ENCODE results near the gene DDX19B.

DDX19B gene

DNA sequence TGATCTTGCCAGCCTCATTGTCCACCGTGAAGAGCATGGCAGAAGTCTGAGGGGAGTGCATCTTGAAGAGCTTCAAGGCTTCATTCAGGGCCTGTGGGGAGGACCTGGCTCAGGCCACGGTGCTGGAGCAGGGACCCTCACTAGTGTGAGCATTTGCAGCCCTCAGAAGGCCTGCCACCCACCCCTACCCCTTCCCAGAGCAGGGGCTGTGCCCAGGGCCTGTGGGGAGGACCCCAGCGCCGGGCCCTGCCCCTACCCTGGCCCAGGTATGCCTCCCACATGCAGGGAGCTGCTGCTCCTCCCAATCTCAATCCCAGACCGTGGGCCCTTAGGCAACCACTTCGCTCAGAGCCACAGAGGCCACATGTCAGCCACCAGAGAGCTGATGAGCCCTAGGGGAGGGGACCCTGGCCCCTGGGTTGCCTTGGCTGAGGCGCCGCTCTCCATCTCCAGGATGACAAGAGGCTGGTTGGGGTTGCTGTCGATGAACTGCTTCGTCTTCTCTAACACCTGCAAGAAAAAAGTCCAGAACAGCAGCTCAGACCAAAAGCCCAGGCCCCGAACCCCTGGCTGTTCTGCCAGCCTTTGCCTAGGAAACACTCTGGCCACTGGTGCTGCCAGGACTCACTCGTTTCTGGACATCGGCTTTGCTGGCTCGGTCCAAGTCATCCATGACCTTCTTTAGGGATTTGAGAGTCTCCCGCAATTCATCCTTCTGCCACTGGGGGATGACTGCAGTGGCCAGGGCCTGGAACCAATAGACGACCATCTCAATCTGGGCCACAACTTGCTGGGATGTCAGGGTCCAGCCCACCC, 45.5 kb upstream of the DDX19B start:
- Histone ChIP-seq H3K27ac (ENCODE audit: insufficient read depth in 1 of 2, low read depth in 1 of 2, low read length in 2 of 2, poor library complexity in 1 of 2, severe bottlenecking in 2 of 2) (no peak overlapping the region), H3K4me1 (ENCODE audit: control extremely low read depth in 1 of 4, control insufficient read depth in 4 of 4, insufficient read depth in 4 of 4, low read length in 3 of 4) (peaks cover 0 to 15% (median 9%) of the 10 kb centered on the region in 4 experiments), H3K4me3 (ENCODE audit: control insufficient read depth in 1 of 7, extremely low read depth in 1 of 7, insufficient read depth in 4 of 7, low read depth in 2 of 7, low read length in 6 of 7) (no peak overlapping the region), H3K9me3 (ENCODE audit: control extremely low read depth in 1 of 5, control insufficient read depth in 4 of 5, insufficient read depth in 2 of 5, low read depth in 1 of 5, low read length in 4 of 5) (no peaks in the 10 kb centered on the region), H3K27me3 (replicated peaks in 2 of 5; ENCODE audit: control insufficient read depth in 4 of 5, insufficient read depth in 5 of 5, low read length in 4 of 5) (no peaks in the 10 kb centered on the region), H3K36me3 (ENCODE audit: control insufficient read depth in 4 of 4, insufficient read depth in 4 of 4, low read length in 3 of 4) (peaks cover 13 to 58% (median 52%) of the 10 kb centered on the region in 4 experiments)
- DNase-seq, result peak; percentile 38 to 58 (median 39)
- WGBS (ENCODE audit: insufficient coverage), result 93% methylated on average over 15 of the region's 16 CpGs
- ChIA-PET CTCF (interaction anchor here (1.1 to 3.3 kb wide), 4 partner anchors 8 to 94 kb away, joined by 3 to 19 read pairs (median 10); no protein-coding TSS in a partner anchor), POLR2A (no interaction called here)

DNA sequence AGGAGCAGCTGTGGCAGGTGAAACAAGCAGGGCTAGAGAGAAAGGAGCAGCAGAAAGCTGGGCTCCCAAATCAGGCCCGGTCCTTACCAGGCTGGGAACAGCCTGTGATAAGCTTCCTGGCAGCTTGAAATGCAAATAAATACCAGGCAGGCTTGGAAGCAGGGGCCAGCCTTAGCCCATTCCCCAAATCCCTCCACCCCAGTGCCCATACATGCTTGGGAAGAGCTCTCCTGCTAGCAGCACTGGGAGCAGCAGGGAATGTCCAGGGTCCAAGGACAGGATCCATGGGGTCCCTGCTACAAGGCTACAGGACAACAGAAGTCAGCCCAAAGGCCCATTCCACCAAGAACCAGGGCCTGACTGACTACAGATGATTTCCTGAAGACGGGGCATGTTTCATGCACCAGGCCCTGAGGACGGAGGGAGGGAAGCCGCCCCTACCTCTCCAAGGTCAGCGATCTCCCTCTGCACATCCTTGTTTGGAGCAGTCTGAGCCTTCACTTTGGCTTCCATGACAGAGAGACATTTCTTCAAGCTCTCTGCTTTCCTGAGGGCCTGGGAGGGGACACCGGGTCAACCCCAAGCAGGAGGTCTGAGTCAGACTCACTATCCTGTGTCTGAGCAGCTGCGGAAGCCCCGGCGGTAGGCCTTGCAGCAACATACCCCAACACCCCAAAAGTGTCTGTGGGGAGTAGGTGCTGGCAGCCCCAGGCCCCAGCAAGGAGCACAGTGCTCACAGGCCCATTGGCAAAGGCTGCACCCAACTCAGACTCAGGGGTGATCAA, 44.6 kb upstream of the DDX19B start:
- DNase-seq, result no peak
- ChIA-PET CTCF (interaction anchor here (1.1 to 3.3 kb wide), 3 partner anchors 13 to 94 kb away, joined by 3 to 18 read pairs (median 3); no protein-coding TSS in a partner anchor), POLR2A (no interaction called here)
- H3K4me1 ChIP-seq (ENCODE audit: control extremely low read depth in 1 of 4, control insufficient read depth in 4 of 4, insufficient read depth in 4 of 4, low read length in 3 of 4), result peaks cover 0 to 14% (median 9%) of the 10 kb centered on the region in 4 experiments
- H3K36me3 ChIP-seq (ENCODE audit: control insufficient read depth in 4 of 4, insufficient read depth in 4 of 4, low read length in 3 of 4), result peaks cover 13 to 67% (median 59%) of the 10 kb centered on the region in 4 experiments
- H3K27ac ChIP-seq (ENCODE audit: insufficient read depth in 1 of 2, low read depth in 1 of 2, low read length in 2 of 2, poor library complexity in 1 of 2, severe bottlenecking in 2 of 2), result peak overlapping the region in 1 of 2 experiments; percentile 0
- H3K4me3 ChIP-seq (ENCODE audit: control insufficient read depth in 1 of 7, extremely low read depth in 1 of 7, insufficient read depth in 4 of 7, low read depth in 2 of 7, low read length in 6 of 7), result no peak overlapping the region
- H3K27me3 ChIP-seq (replicated peaks in 2 of 5; ENCODE audit: control insufficient read depth in 4 of 5, insufficient read depth in 5 of 5, low read length in 4 of 5), result no peaks in the 10 kb centered on the region
- no peaks in the 10 kb centered on the region for H3K9me3 ChIP-seq (ENCODE audit: control extremely low read depth in 1 of 5, control insufficient read depth in 4 of 5, insufficient read depth in 2 of 5, low read depth in 1 of 5, low read length in 4 of 5)
- 100% methylated on average over 5 of the region's 9 CpGs for WGBS (ENCODE audit: insufficient coverage)

DNA sequence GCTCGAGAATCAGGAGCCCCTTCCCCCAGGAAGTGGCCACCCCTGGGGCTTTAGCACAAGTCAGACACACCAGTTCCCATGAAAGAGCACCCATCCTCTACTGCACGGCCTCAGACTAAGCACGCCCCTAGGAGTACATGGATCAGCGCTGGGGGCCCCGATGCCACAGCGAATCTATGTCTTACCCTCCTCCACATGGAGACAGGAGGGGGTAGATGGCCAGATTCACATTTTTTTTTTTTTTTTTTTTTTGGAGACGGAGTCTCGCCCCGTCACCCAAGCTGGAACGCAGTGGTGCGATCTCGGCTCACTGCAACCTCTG, 44.1 kb upstream of the DDX19B start:
- Histone ChIP-seq H3K4me3 (ENCODE audit: control insufficient read depth in 1 of 7, extremely low read depth in 1 of 7, insufficient read depth in 4 of 7, low read depth in 2 of 7, low read length in 6 of 7) (no peak overlapping the region), H3K36me3 (ENCODE audit: control insufficient read depth in 4 of 4, insufficient read depth in 4 of 4, low read length in 3 of 4) (peaks cover 13 to 71% (median 62%) of the 10 kb centered on the region in 4 experiments), H3K27me3 (replicated peaks in 2 of 5; ENCODE audit: control insufficient read depth in 4 of 5, insufficient read depth in 5 of 5, low read length in 4 of 5) (no peaks in the 10 kb centered on the region), H3K9me3 (ENCODE audit: control extremely low read depth in 1 of 5, control insufficient read depth in 4 of 5, insufficient read depth in 2 of 5, low read depth in 1 of 5, low read length in 4 of 5) (no peaks in the 10 kb centered on the region), H3K27ac (ENCODE audit: insufficient read depth in 1 of 2, low read depth in 1 of 2, low read length in 2 of 2, poor library complexity in 1 of 2, severe bottlenecking in 2 of 2) (peak overlapping the region in 1 of 2 experiments; percentile 0), H3K4me1 (ENCODE audit: control extremely low read depth in 1 of 4, control insufficient read depth in 4 of 4, insufficient read depth in 4 of 4, low read length in 3 of 4) (peaks cover 0 to 8% (median 7%) of the 10 kb centered on the region in 4 experiments)
- no peak for DNase-seq
- 97% methylated on average over 4 of the region's 12 CpGs for WGBS (ENCODE audit: insufficient coverage)
- ChIA-PET POLR2A (no interaction called here), CTCF (interaction anchor here (1.3 to 3.3 kb wide), 3 partner anchors 13 to 17 kb away, joined by 3 to 18 read pairs (median 4); no protein-coding TSS in a partner anchor)

DNA sequence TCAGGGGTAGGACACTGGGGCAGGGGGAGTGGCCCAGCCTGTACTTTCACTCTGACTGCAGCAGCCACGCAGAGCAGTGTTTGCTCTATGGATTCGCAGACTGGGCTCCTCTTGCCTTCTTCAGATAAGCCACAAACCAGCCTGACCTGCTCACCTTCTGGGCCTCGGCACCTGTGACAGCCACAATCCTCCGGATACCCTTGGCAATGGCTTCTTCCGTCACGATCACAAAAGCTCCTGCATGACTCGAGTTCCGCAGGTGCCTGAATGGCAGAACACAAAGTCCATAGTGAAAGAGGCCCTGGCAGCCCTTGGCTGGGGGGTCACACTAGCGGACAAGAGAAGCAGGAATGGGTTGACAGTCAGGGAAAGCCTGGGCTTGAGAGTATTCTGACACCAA, 43.4 kb upstream of the DDX19B start:
- H3K4me3 ChIP-seq (ENCODE audit: control insufficient read depth in 1 of 7, extremely low read depth in 1 of 7, insufficient read depth in 4 of 7, low read depth in 2 of 7, low read length in 6 of 7), result no peak overlapping the region
- no peak overlapping the region for H3K27ac ChIP-seq (ENCODE audit: insufficient read depth in 1 of 2, low read depth in 1 of 2, low read length in 2 of 2, poor library complexity in 1 of 2, severe bottlenecking in 2 of 2)
- WGBS (ENCODE audit: insufficient coverage), result 96% methylated on average over 8 of the region's 9 CpGs
- H3K27me3 ChIP-seq (replicated peaks in 2 of 5; ENCODE audit: control insufficient read depth in 4 of 5, insufficient read depth in 5 of 5, low read length in 4 of 5), result no peaks in the 10 kb centered on the region
- no peaks in the 10 kb centered on the region for H3K9me3 ChIP-seq (ENCODE audit: control extremely low read depth in 1 of 5, control insufficient read depth in 4 of 5, insufficient read depth in 2 of 5, low read depth in 1 of 5, low read length in 4 of 5)
- peaks cover 0 to 6% (median 4%) of the 10 kb centered on the region in 4 experiments for H3K4me1 ChIP-seq (ENCODE audit: control extremely low read depth in 1 of 4, control insufficient read depth in 4 of 4, insufficient read depth in 4 of 4, low read length in 3 of 4)
- CTCF ChIA-PET, result interaction anchor here (1.3 to 3.3 kb wide), 3 partner anchors 12 to 16 kb away, joined by 3 to 18 read pairs (median 4); no protein-coding TSS in a partner anchor
- DNase-seq, result no peak
- peaks cover 13 to 77% (median 68%) of the 10 kb centered on the region in 4 experiments for H3K36me3 ChIP-seq (ENCODE audit: control insufficient read depth in 4 of 4, insufficient read depth in 4 of 4, low read length in 3 of 4)
- POLR2A ChIA-PET, result interaction anchor here (0.6 kb wide), 1 partner anchor 30 kb away, joined by 5 read pairs; no protein-coding TSS in a partner anchor

DNA sequence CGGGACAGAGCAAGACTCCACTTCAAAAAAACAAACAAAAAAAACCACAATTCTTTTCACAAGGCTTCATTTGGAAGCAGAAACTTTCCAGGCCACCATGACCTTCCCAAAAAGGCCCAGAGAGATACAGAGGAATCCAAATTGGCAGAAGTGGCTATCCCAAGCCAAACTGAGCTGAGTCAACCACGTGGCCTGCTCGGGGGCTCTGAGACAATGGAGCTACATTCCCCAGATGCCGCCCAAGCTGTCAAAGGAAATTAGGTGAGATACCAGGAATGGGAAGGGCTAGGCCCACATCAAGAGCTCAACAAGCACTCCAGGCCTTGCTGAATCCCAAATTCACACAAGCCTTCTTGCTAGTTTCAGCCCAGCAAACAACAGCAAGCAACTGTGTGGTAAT, 41.6 kb upstream of the DDX19B start:
- H3K9me3 ChIP-seq (ENCODE audit: control extremely low read depth in 1 of 5, control insufficient read depth in 4 of 5, insufficient read depth in 2 of 5, low read depth in 1 of 5, low read length in 4 of 5), result no peaks in the 10 kb centered on the region
- H3K4me1 ChIP-seq (ENCODE audit: control extremely low read depth in 1 of 4, control insufficient read depth in 4 of 4, insufficient read depth in 4 of 4, low read length in 3 of 4), result no peaks in the 10 kb centered on the region
- H3K27me3 ChIP-seq (replicated peaks in 2 of 5; ENCODE audit: control insufficient read depth in 4 of 5, insufficient read depth in 5 of 5, low read length in 4 of 5), result no peaks in the 10 kb centered on the region
- CTCF ChIA-PET, result interaction anchor here (1.7 kb wide), 1 partner anchor 10 kb away, joined by 8 read pairs; no protein-coding TSS in a partner anchor
- no peak overlapping the region for H3K4me3 ChIP-seq (ENCODE audit: control insufficient read depth in 1 of 7, extremely low read depth in 1 of 7, insufficient read depth in 4 of 7, low read depth in 2 of 7, low read length in 6 of 7)
- 71% methylated on average over 3 of the region's 4 CpGs for WGBS (ENCODE audit: insufficient coverage)
- H3K36me3 ChIP-seq (ENCODE audit: control insufficient read depth in 4 of 4, insufficient read depth in 4 of 4, low read length in 3 of 4), result peaks cover 18 to 87% (median 72%) of the 10 kb centered on the region in 4 experiments
- POLR2A ChIA-PET, result interaction anchor here (0.9 kb wide), 1 partner anchor 10 kb away, joined by 4 read pairs; no protein-coding TSS in a partner anchor
- H3K27ac ChIP-seq (ENCODE audit: insufficient read depth in 1 of 2, low read depth in 1 of 2, low read length in 2 of 2, poor library complexity in 1 of 2, severe bottlenecking in 2 of 2), result no peak overlapping the region
- DNase-seq, result no peak

DNA sequence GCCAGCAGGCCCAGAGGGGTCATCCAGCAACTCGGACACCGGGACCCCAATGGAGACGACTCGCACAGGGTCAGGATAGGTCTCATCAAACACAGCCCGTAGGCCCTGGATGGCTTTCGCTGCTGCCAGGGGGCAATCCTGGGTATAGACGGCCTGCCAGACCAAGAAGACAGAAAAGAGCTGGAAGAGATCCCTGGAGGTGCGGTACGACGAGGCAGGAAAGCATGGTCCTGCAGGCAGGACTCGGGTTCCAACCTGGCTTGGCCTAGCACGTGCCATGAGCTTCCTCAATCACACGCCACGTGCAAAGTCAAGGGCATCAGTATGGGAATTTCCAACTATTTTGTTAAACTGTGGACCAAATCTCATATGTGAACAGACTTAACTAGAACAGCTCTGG, 40.9 kb upstream of the DDX19B start:
- Histone ChIP-seq H3K27ac (ENCODE audit: insufficient read depth in 1 of 2, low read depth in 1 of 2, low read length in 2 of 2, poor library complexity in 1 of 2, severe bottlenecking in 2 of 2) (no peak overlapping the region), H3K36me3 (ENCODE audit: control insufficient read depth in 4 of 4, insufficient read depth in 4 of 4, low read length in 3 of 4) (peaks cover 14 to 85% (median 69%) of the 10 kb centered on the region in 4 experiments), H3K4me3 (ENCODE audit: control insufficient read depth in 1 of 7, extremely low read depth in 1 of 7, insufficient read depth in 4 of 7, low read depth in 2 of 7, low read length in 6 of 7) (no peak overlapping the region), H3K4me1 (ENCODE audit: control extremely low read depth in 1 of 4, control insufficient read depth in 4 of 4, insufficient read depth in 4 of 4, low read length in 3 of 4) (no peaks in the 10 kb centered on the region), H3K9me3 (ENCODE audit: control extremely low read depth in 1 of 5, control insufficient read depth in 4 of 5, insufficient read depth in 2 of 5, low read depth in 1 of 5, low read length in 4 of 5) (no peaks in the 10 kb centered on the region), H3K27me3 (replicated peaks in 2 of 5; ENCODE audit: control insufficient read depth in 4 of 5, insufficient read depth in 5 of 5, low read length in 4 of 5) (no peaks in the 10 kb centered on the region)
- CTCF ChIA-PET, result interaction anchor here (1.7 kb wide), 1 partner anchor 9 kb away, joined by 8 read pairs; no protein-coding TSS in a partner anchor
- 96% methylated on average over 14 of the region's 14 CpGs for WGBS (ENCODE audit: insufficient coverage)
- POLR2A ChIA-PET, result interaction anchor here (0.9 kb wide), 1 partner anchor 10 kb away, joined by 4 read pairs; no protein-coding TSS in a partner anchor
- DNase-seq, result no peak

Measured in common myeloid progenitor, CD34-positive (primary cell).